Measurements from ENCODE around the gene RASA3. TPM values are rescaled to one million over a fixed set of nuclear protein-coding genes. Genes with fewer than 3 reads are reported as not detected.

RASA3 gene
- polyA plus RNA-seq, 1 donor from 2014 or later, result 8.5 TPM

- no peak for TF ChIP-seq RAD21 (conservative IDR thresholded peaks at IDR 0.05)
- no peak for TF ChIP-seq TAF1 (IDR thresholded peaks at IDR 0.05; ENCODE audit: low read depth)
- TF ChIP-seq CTCF (IDR thresholded peaks at IDR 0.05; ENCODE audit: poor library complexity, severe bottlenecking), result no peak
- TF ChIP-seq REST (IDR thresholded peaks at IDR 0.05; ENCODE audit: borderline replicate concordance), result no peak
- TF ChIP-seq POLR2AphosphoS5 (IDR thresholded peaks at IDR 0.05), result no peak
- TF ChIP-seq MXI1 (conservative IDR thresholded peaks at IDR 0.05; ENCODE audit: poor library complexity, severe bottlenecking), result no peak
- no peak for TF ChIP-seq EZH2 (IDR thresholded peaks at IDR 0.05; ENCODE audit: borderline replicate concordance, insufficient read depth, low read length, poor library complexity, severe bottlenecking)
- no peak for TF ChIP-seq EP300 (conservative IDR thresholded peaks at IDR 0.05; ENCODE audit: poor library complexity, severe bottlenecking)
- no peak for TF ChIP-seq SMC3 (conservative IDR thresholded peaks at IDR 0.05; ENCODE audit: poor library complexity)
- Histone ChIP-seq H3K9ac (ENCODE audit: low read length) (no peak overlapping the region), H3K27ac (ENCODE audit: low read length) (no peak overlapping the region), H3K79me2 (replicated peaks; ENCODE audit: insufficient read depth, low read length) (no peaks in the 10 kb centered on the region), H3K9me2 (ENCODE audit: insufficient read depth, low read length) (no peaks in the 10 kb centered on the region), H3K9me3 (ENCODE audit: low read length) (no peaks in the 10 kb centered on the region), H4K20me1 (ENCODE audit: insufficient read depth) (no peaks in the 10 kb centered on the region), H2AFZ (ENCODE audit: low read depth, low read length) (no peak overlapping the region), H3K4me3 (ENCODE audit: low read length) (no peak overlapping the region), H3K4me2 (ENCODE audit: low read length) (no peak overlapping the region), H3K36me3 (ENCODE audit: insufficient read depth, low read length) (no peaks in the 10 kb centered on the region), H3F3A (ENCODE audit: insufficient read depth, low read length, poor library complexity, severe bottlenecking) (no peaks in the 10 kb centered on the region), H3K27me3 (ENCODE audit: insufficient read depth, low read depth, low read length) (no peaks in the 10 kb centered on the region)
Observed at GRCh38 chr13:114152285-114152645, 19.8 kb upstream of the RASA3 start.

- H3K4me2 ChIP-seq (ENCODE audit: low read length), result no peak overlapping the region
- H3K4me3 ChIP-seq (ENCODE audit: low read length), result no peak overlapping the region
- H3F3A ChIP-seq (ENCODE audit: insufficient read depth, low read length, poor library complexity, severe bottlenecking), result no peaks in the 10 kb centered on the region
- no peaks in the 10 kb centered on the region for H3K79me2 ChIP-seq (replicated peaks; ENCODE audit: insufficient read depth, low read length)
- H3K36me3 ChIP-seq (ENCODE audit: insufficient read depth, low read length), result no peaks in the 10 kb centered on the region
- TF ChIP-seq EP300 (conservative IDR thresholded peaks at IDR 0.05; ENCODE audit: poor library complexity, severe bottlenecking), result no peak
- TF ChIP-seq TAF1 (IDR thresholded peaks at IDR 0.05; ENCODE audit: low read depth), result no peak
- no peak for TF ChIP-seq POLR2AphosphoS5 (IDR thresholded peaks at IDR 0.05)
- no peak for TF ChIP-seq SMC3 (conservative IDR thresholded peaks at IDR 0.05; ENCODE audit: poor library complexity)
- TF ChIP-seq RAD21 (conservative IDR thresholded peaks at IDR 0.05), result no peak
- TF ChIP-seq EZH2 (IDR thresholded peaks at IDR 0.05; ENCODE audit: borderline replicate concordance, insufficient read depth, low read length, poor library complexity, severe bottlenecking), result no peak
- TF ChIP-seq CTCF (IDR thresholded peaks at IDR 0.05; ENCODE audit: poor library complexity, severe bottlenecking), result no peak
- H3K9me3 ChIP-seq (ENCODE audit: low read length), result no peaks in the 10 kb centered on the region
- no peak overlapping the region for H3K9ac ChIP-seq (ENCODE audit: low read length)
- no peaks in the 10 kb centered on the region for H4K20me1 ChIP-seq (ENCODE audit: insufficient read depth)
- H3K27ac ChIP-seq (ENCODE audit: low read length), result no peak overlapping the region
- no peak overlapping the region for H2AFZ ChIP-seq (ENCODE audit: low read depth, low read length)
- no peaks in the 10 kb centered on the region for H3K9me2 ChIP-seq (ENCODE audit: insufficient read depth, low read length)
- no peaks in the 10 kb centered on the region for H3K27me3 ChIP-seq (ENCODE audit: insufficient read depth, low read depth, low read length)
Observed at GRCh38 chr13:114151565-114152284, 19.3 kb upstream of the RASA3 start.
